HEK293 (cell line): ENCODE measurements around the gene PPP1R18.

Source experiments
- CTCF ChIA-PET: fragments of 350-600 bp; formaldehyde crosslinking; extraction: SDS; loops from one replicate; lab custom pipeline; 2021; ENCODE audit warnings: antibody characterized with exemption; lab: Yijun Ruan, JAX
- POLR2A ChIA-PET: fragments of 300-600 bp; formaldehyde crosslinking; extraction: SDS; loops from one replicate; lab custom pipeline; 2020; ENCODE audit warnings: antibody characterized with exemption, inconsistent platforms; lab: Yijun Ruan, JAX
- H3K27ac ChIP-seq: fragments of 200-500 bp; sonication (Bioruptor generic); 2 replicates; pipeline ENCODE4 v1.5.1; 2014; ENCODE audit warnings: low read depth, low read length, control low read depth, inconsistent platforms; ENCODE audit errors: extremely low read depth
- H3K36me3 ChIP-seq, 2 experiments: fragments of 200-500 bp in 1 of 2; sonication (Bioruptor generic) in 1 of 2; 1 replicate in 1 of 2; 2 replicates in 1 of 2; pipeline ENCODE4 v1.5.1; 2014 to 2017; ENCODE audit warnings: inconsistent platforms in 2 of 2, low read length in 2 of 2; ENCODE audit not compliant: control insufficient read depth in 2 of 2, insufficient read depth in 1 of 2
- H3K4me1 ChIP-seq: fragments of 200-500 bp; sonication (Bioruptor generic); 2 replicates; pipeline ENCODE4 v1.5.1; 2014; ENCODE audit warnings: mild to moderate bottlenecking, low read length, inconsistent platforms; ENCODE audit not compliant: control insufficient read depth, insufficient read depth
- H3K4me3 ChIP-seq: 2 replicates; pipeline ENCODE4 v1.5.1; 2011; ENCODE audit warnings: low read depth, mild to moderate bottlenecking, control low read depth, low read length, moderate library complexity
- H3K9me3 ChIP-seq: fragments of 200-500 bp; sonication (Bioruptor generic); 2 replicates; pipeline ENCODE4 v1.5.1; 2014; ENCODE audit warnings: low read depth, low read length, inconsistent platforms; ENCODE audit not compliant: control insufficient read depth, insufficient read depth
- EGR2 ChIP-seq: fragments of 450-650 bp; formaldehyde crosslinking; IDR thresholded peaks from 2 replicates; pipeline ENCODE4 v1.5.1; 2016; ENCODE audit warnings: low read depth, missing biosample characterization, missing genetic modification characterization
- FEZF1 ChIP-seq: fragments of 450-650 bp; formaldehyde crosslinking; IDR thresholded peaks from 2 replicates; pipeline ENCODE4 v1.5.1; 2016; ENCODE audit warnings: missing biosample characterization, missing genetic modification characterization
- OSR2 ChIP-seq: fragments of 450-650 bp; formaldehyde crosslinking; IDR thresholded peaks from 2 replicates; pipeline ENCODE4 v1.5.1; 2016; ENCODE audit warnings: missing biosample characterization, missing genetic modification characterization
- RBAK ChIP-seq: fragments of 450-650 bp; formaldehyde crosslinking; IDR thresholded peaks from 2 replicates; pipeline ENCODE4 v1.5.1; 2016; ENCODE audit warnings: missing biosample characterization, missing genetic modification characterization
- SP2 ChIP-seq: fragments of 450-650 bp; formaldehyde crosslinking; IDR thresholded peaks from 2 replicates; pipeline ENCODE4 v1.5.1; 2016; ENCODE audit warnings: missing biosample characterization, missing genetic modification characterization
- YY1 ChIP-seq: fragments of 450-650 bp; formaldehyde crosslinking; IDR thresholded peaks from 2 replicates; pipeline ENCODE4 v1.5.1; 2018; ENCODE audit warnings: missing biosample characterization, missing genetic modification characterization
- ZNF211 ChIP-seq: fragments of 450-650 bp; formaldehyde crosslinking; IDR thresholded peaks from 2 replicates; pipeline ENCODE4 v1.5.1; 2016; ENCODE audit warnings: low read depth, missing biosample characterization, missing genetic modification characterization
- ZNF274 ChIP-seq, 2 experiments: fragments of 200-500 bp in 1 of 2; fragments of 450-650 bp in 1 of 2; sonication (Bioruptor generic) in 1 of 2; formaldehyde crosslinking in 1 of 2; IDR thresholded peaks; 2 replicates each; pipeline versions ENCODE4 v1.5.1 to v1.6.1; 2014 to 2016; ENCODE audit warnings: borderline replicate concordance in 1 of 2, inconsistent platforms in 1 of 2, low read length in 1 of 2, missing biosample characterization in 1 of 2, missing genetic modification characterization in 1 of 2
- ZNF354C ChIP-seq: fragments of 450-650 bp; formaldehyde crosslinking; IDR thresholded peaks from 2 replicates; pipeline ENCODE4 v1.5.1; 2016; ENCODE audit warnings: missing biosample characterization, missing genetic modification characterization, low read depth, borderline replicate concordance
- ZNF571 ChIP-seq: fragments of 450-650 bp; formaldehyde crosslinking; IDR thresholded peaks from 2 replicates; pipeline ENCODE4 v1.5.0; 2017; ENCODE audit warnings: missing biosample characterization, missing genetic modification characterization
- ZNF600 ChIP-seq: fragments of 450-650 bp; formaldehyde crosslinking; IDR thresholded peaks from 2 replicates; pipeline ENCODE4 v1.5.1; 2016; ENCODE audit warnings: missing biosample characterization, missing genetic modification characterization
- ZNF776 ChIP-seq: fragments of 450-650 bp; formaldehyde crosslinking; IDR thresholded peaks from 2 replicates; pipeline ENCODE4 v1.5.0; 2017; ENCODE audit warnings: missing biosample characterization, missing genetic modification characterization, borderline replicate concordance
- TF ChIP-seq, protein P1 (sequence below): fragments of 450-650 bp; formaldehyde crosslinking; IDR thresholded peaks from 2 replicates; pipeline ENCODE4 v1.5.1; 2016; ENCODE audit warnings: missing biosample characterization, missing genetic modification characterization
- TF ChIP-seq, protein P2 (sequence below): fragments of 450-650 bp; formaldehyde crosslinking; IDR thresholded peaks from 2 replicates; pipeline ENCODE4 v1.5.1; 2016; ENCODE audit warnings: missing biosample characterization, missing genetic modification characterization
- TF ChIP-seq, protein P3 (sequence below): fragments of 450-650 bp; formaldehyde crosslinking; IDR thresholded peaks from 2 replicates; pipeline ENCODE4 v1.5.1; 2017; ENCODE audit warnings: missing biosample characterization, missing genetic modification characterization
- TF ChIP-seq, protein P4 (sequence below): fragments of 450-650 bp; formaldehyde crosslinking; IDR thresholded peaks from 2 replicates; pipeline ENCODE4 v1.5.1; 2016; ENCODE audit warnings: missing biosample characterization, missing genetic modification characterization, borderline replicate concordance

The PPP1R18 gene

DNA sequence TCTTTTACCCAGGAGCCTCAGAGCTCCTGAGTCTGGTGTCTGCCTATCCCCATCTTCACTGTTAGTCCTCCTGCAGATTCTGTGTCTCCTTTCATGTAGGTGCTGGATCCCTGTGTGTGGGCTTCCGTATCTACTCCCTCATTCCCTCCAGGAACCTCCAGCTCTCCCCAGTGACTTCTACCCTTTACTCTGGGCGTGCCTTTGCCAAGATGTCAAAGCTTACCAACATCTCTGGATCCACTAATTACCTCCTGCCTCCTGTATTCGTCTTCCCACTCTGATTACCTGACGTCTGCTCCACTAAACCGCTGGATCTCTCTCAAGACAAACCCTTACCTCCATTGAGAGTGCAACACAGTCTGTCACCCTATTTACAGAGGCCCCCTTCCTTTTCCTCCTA is 41.7 kb downstream of the PPP1R18 start:
- H3K9me3 ChIP-seq, result no peaks in the 10 kb centered on the region
- ChIA-PET CTCF (interaction anchor here (0.6 to 2.1 kb wide), 5 partner anchors 27 to 88 kb away, joined by 3 to 9 read pairs (median 4); partner anchors contain the start of gene PRR3), POLR2A (interaction anchor here (0.5 to 1.5 kb wide), 5 partner anchors 8 to 30 kb away, joined by 3 to 4 read pairs (median 3); partner anchors contain the start of genes MRPS18B and PPP1R10)
- no peak overlapping the region for H3K4me3 ChIP-seq
- H3K4me1 ChIP-seq, result peaks cover 8% of the 10 kb centered on the region
- no peak for TF ChIP-seq FEZF1 (tag by site-specific recombination)
- TF ChIP-seq ZNF600, result peak; percentile 57; the same call in 1 of the 2 replicates
- TF ChIP-seq, all 188 proteins: peak for 1
- Histone ChIP-seq H3K36me3 (peaks cover 22 to 61% of the 10 kb centered on the region in 2 experiments; a peak in 2 of 3 replicates), H3K27ac (no peak overlapping the region)

DNA sequence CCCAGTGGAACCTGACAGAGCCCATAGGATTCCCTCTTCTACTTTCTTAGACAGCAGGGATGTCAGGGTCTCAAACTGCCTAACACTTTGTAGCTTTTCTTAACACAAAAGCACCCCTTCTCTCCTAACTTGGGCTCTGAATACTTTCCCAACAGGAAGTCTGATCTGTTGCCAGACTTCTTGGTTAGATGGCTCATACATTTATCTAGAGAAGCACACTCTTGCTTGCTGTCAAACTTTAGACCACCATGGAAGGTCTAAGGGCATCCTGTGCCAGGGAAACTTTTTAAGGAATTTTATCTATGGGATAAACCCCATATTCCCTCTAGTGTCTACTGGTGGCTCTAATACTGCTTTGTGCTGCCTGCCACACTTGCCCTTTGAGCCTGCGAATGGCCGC is 42.8 kb downstream of the PPP1R18 start:
- POLR2A ChIA-PET, result interaction anchor here (0.7 to 1.5 kb wide), 2 partner anchors 20 to 29 kb away, joined by 3 read pairs; no protein-coding TSS in a partner anchor
- CTCF ChIA-PET, result interaction anchor here (0.7 to 2.1 kb wide), 5 partner anchors 18 to 190 kb away, joined by 3 to 9 read pairs (median 3); no protein-coding TSS in a partner anchor
- Histone ChIP-seq H3K4me3 (no peak overlapping the region), H3K9me3 (no peaks in the 10 kb centered on the region), H3K36me3 (peaks cover 30 to 61% of the 10 kb centered on the region in 2 experiments; a peak in 2 of 3 replicates), H3K4me1 (peaks cover 8% of the 10 kb centered on the region), H3K27ac (no peak overlapping the region)
- TF ChIP-seq, protein P1, sequence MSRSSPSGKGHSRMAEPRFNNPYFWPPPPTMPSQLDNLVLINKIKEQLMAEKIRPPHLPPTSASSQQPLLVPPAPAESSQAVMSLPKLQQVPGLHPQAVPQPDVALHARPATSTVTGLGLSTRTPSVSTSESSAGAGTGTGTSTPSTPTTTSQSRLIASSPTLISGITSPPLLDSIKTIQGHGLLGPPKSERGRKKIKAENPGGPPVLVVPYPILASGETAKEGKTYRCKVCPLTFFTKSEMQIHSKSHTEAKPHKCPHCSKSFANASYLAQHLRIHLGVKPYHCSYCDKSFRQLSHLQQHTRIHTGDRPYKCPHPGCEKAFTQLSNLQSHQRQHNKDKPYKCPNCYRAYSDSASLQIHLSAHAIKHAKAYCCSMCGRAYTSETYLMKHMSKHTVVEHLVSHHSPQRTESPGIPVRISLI (tag by site-specific recombination), result no peak
- TF ChIP-seq ZNF571 (tag by site-specific recombination) (no peak), ZNF274 (IDR thresholded peaks at IDR 0.05; ENCODE audit: low read length) (no peak), ZNF274 (tag by site-specific recombination; IDR thresholded peaks at IDR 0.05; ENCODE audit: borderline replicate concordance) (no peak), EGR2 (tag by site-specific recombination) (no peak), ZNF354C (tag by site-specific recombination) (no peak), OSR2 (no peak), RBAK (tag by site-specific recombination) (no peak), SP2 (tag by site-specific recombination) (no peak), ZNF211 (tag by site-specific recombination) (no peak), ZNF776 (tag by site-specific recombination) (no peak), YY1 (no peak)
- TF ChIP-seq, protein P2, sequence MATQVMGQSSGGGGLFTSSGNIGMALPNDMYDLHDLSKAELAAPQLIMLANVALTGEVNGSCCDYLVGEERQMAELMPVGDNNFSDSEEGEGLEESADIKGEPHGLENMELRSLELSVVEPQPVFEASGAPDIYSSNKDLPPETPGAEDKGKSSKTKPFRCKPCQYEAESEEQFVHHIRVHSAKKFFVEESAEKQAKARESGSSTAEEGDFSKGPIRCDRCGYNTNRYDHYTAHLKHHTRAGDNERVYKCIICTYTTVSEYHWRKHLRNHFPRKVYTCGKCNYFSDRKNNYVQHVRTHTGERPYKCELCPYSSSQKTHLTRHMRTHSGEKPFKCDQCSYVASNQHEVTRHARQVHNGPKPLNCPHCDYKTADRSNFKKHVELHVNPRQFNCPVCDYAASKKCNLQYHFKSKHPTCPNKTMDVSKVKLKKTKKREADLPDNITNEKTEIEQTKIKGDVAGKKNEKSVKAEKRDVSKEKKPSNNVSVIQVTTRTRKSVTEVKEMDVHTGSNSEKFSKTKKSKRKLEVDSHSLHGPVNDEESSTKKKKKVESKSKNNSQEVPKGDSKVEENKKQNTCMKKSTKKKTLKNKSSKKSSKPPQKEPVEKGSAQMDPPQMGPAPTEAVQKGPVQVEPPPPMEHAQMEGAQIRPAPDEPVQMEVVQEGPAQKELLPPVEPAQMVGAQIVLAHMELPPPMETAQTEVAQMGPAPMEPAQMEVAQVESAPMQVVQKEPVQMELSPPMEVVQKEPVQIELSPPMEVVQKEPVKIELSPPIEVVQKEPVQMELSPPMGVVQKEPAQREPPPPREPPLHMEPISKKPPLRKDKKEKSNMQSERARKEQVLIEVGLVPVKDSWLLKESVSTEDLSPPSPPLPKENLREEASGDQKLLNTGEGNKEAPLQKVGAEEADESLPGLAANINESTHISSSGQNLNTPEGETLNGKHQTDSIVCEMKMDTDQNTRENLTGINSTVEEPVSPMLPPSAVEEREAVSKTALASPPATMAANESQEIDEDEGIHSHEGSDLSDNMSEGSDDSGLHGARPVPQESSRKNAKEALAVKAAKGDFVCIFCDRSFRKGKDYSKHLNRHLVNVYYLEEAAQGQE (tag by site-specific recombination), result no peak
- TF ChIP-seq, protein P3, sequence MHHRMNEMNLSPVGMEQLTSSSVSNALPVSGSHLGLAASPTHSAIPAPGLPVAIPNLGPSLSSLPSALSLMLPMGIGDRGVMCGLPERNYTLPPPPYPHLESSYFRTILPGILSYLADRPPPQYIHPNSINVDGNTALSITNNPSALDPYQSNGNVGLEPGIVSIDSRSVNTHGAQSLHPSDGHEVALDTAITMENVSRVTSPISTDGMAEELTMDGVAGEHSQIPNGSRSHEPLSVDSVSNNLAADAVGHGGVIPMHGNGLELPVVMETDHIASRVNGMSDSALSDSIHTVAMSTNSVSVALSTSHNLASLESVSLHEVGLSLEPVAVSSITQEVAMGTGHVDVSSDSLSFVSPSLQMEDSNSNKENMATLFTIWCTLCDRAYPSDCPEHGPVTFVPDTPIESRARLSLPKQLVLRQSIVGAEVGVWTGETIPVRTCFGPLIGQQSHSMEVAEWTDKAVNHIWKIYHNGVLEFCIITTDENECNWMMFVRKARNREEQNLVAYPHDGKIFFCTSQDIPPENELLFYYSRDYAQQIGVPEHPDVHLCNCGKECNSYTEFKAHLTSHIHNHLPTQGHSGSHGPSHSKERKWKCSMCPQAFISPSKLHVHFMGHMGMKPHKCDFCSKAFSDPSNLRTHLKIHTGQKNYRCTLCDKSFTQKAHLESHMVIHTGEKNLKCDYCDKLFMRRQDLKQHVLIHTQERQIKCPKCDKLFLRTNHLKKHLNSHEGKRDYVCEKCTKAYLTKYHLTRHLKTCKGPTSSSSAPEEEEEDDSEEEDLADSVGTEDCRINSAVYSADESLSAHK, result no peak
- TF ChIP-seq, protein P4, sequence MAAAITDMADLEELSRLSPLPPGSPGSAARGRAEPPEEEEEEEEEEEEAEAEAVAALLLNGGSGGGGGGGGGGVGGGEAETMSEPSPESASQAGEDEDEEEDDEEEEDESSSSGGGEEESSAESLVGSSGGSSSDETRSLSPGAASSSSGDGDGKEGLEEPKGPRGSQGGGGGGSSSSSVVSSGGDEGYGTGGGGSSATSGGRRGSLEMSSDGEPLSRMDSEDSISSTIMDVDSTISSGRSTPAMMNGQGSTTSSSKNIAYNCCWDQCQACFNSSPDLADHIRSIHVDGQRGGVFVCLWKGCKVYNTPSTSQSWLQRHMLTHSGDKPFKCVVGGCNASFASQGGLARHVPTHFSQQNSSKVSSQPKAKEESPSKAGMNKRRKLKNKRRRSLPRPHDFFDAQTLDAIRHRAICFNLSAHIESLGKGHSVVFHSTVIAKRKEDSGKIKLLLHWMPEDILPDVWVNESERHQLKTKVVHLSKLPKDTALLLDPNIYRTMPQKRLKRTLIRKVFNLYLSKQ (tag by site-specific recombination), result no peak
